H1 (cell line): ENCODE results near the gene VAMP2. TPM values are rescaled to one million over a fixed set of nuclear protein-coding genes. Genes with fewer than 3 reads are reported as not detected.
A peak's percentile ranks its signal among the peaks of the same experiment; 100 is the strongest.

Source experiments
- CTCF ChIA-PET: fragments of 300-600 bp; sonication (Branson Sonifier 250); formaldehyde crosslinking; loops from one replicate; lab custom pipeline; 2021; ENCODE audit not compliant: partially characterized antibody; lab: Charles Lee
- POLR2A ChIA-PET: fragments of 300-600 bp; sonication (Branson Sonifier 250); formaldehyde crosslinking; loops from one replicate; lab custom pipeline; 2021; ENCODE audit warnings: inconsistent platforms; ENCODE audit not compliant: partially characterized antibody; lab: Charles Lee
- DNase-seq, 2 experiments: peaks; one replicate each; pipeline versions ENCODE4 v3.0.0 to v3.0.0-alpha.2; 2010 to 2022; ENCODE audit warnings: low spot score in 2 of 2, low read depth in 1 of 2, mixed read lengths in 1 of 2
- FAIRE-seq: peaks from 2 replicates; lab custom pipeline; 2011; peaks lifted over from hg19 to GRCh38; lab: Jason Lieb, UNC
- H2AFZ ChIP-seq: 2 replicates; pipeline ENCODE4 v1.8.1; 2012; ENCODE audit warnings: low read length, inconsistent platforms
- H2AK5ac ChIP-seq: 2 replicates; pipeline ENCODE4 v1.6.1; 2013; ENCODE audit warnings: low read depth, low read length
- H2BK120ac ChIP-seq: replicated peaks from 2 replicates; pipeline ENCODE3; 2013; ENCODE audit warnings: low read depth, low read length, inconsistent platforms
- H2BK12ac ChIP-seq: 2 replicates; pipeline ENCODE4 v1.6.1; 2013; ENCODE audit warnings: low read depth, low read length
- H2BK15ac ChIP-seq: 2 replicates; pipeline ENCODE4 v1.6.1; 2013; ENCODE audit warnings: low read length
- H2BK20ac ChIP-seq: 2 replicates; pipeline ENCODE4 v1.6.1; 2013; ENCODE audit warnings: low read length
- H2BK5ac ChIP-seq: 2 replicates; pipeline ENCODE4 v1.6.1; 2013; ENCODE audit warnings: low read depth, low read length
- H3K14ac ChIP-seq: 2 replicates; pipeline ENCODE4 v1.6.1; 2013; ENCODE audit warnings: inconsistent platforms; ENCODE audit not compliant: insufficient read length
- H3K18ac ChIP-seq: 2 replicates; pipeline ENCODE4 v1.6.1; 2013; ENCODE audit warnings: low read length; ENCODE audit errors: extremely low read depth
- H3K23ac ChIP-seq: 2 replicates; pipeline ENCODE4 v1.6.1; 2013; ENCODE audit warnings: inconsistent platforms; ENCODE audit not compliant: insufficient read length
- H3K23me2 ChIP-seq: 2 replicates; pipeline ENCODE4 v1.6.1; 2013; ENCODE audit warnings: low read depth, low read length
- H3K27ac ChIP-seq: 2 replicates; pipeline ENCODE4 v1.6.1; 2011; ENCODE audit warnings: low read depth, low read length, inconsistent platforms
- H3K27me3 ChIP-seq, 4 experiments: replicated peaks in 1 of 4; 1 replicate in 1 of 4; 2 replicates in 3 of 4; pipeline versions ENCODE4 v1.6.1 to v1.8.1; 2011 to 2013; ENCODE audit warnings: low read length in 3 of 4, mild to moderate bottlenecking in 3 of 4, inconsistent platforms in 2 of 4, mixed read lengths in 2 of 4, moderate library complexity in 1 of 4; ENCODE audit not compliant: control insufficient read depth in 3 of 4, insufficient read depth in 3 of 4; ENCODE audit errors: extremely low read depth in 1 of 4
- H3K36me3 ChIP-seq, 4 experiments: 2 replicates each; pipeline versions ENCODE4 v1.6.1 to v1.8.1; 2011 to 2013; ENCODE audit warnings: mild to moderate bottlenecking in 4 of 4, low read length in 3 of 4, moderate library complexity in 2 of 4, control low read depth in 1 of 4, inconsistent platforms in 1 of 4; ENCODE audit not compliant: insufficient read depth in 4 of 4, control insufficient read depth in 2 of 4
- H3K4ac ChIP-seq: replicated peaks from 2 replicates; pipeline ENCODE3; 2013; ENCODE audit warnings: low read length, low read depth, mixed read lengths, inconsistent platforms; ENCODE audit not compliant: insufficient read length
- H3K4me1 ChIP-seq, 4 experiments: replicated peaks in 1 of 4; 1 replicate in 1 of 4; 2 replicates in 3 of 4; pipeline versions ENCODE4 v1.6.1 to v1.8.1; 2011 to 2013; ENCODE audit warnings: low read length in 3 of 4, inconsistent platforms in 2 of 4, mixed read lengths in 1 of 4; ENCODE audit not compliant: insufficient read depth in 4 of 4, control insufficient read depth in 3 of 4
- H3K4me2 ChIP-seq, 2 experiments: 2 replicates each; pipeline versions ENCODE4 v1.6.1 to v1.8.1; 2011 to 2013; ENCODE audit warnings: low read depth in 2 of 2, low read length in 2 of 2, control low read depth in 1 of 2, inconsistent platforms in 1 of 2, mild to moderate bottlenecking in 1 of 2; ENCODE audit not compliant: insufficient read depth in 1 of 2
- H3K4me3 ChIP-seq, 4 experiments: fragments of 200-600, 300-600 bp in 1 of 4; sonication (generic), shearing (Covaris generic), sonication (Bioruptor Twin) in 1 of 4; 2 replicates each; pipeline versions ENCODE4 v1.5.1 to v1.8.1; 2011 to 2016; ENCODE audit warnings: low read length in 4 of 4, low read depth in 3 of 4, control low read depth in 2 of 4, inconsistent platforms in 2 of 4, mild to moderate bottlenecking in 2 of 4, mixed read lengths in 1 of 4, moderate library complexity in 1 of 4; ENCODE audit not compliant: insufficient read depth in 2 of 4; ENCODE audit errors: extremely low read depth in 1 of 4
- H3K56ac ChIP-seq: replicated peaks from 2 replicates; pipeline ENCODE3; 2013; ENCODE audit warnings: low read depth, mild to moderate bottlenecking, mixed read lengths, low read length, inconsistent platforms; ENCODE audit not compliant: insufficient read length
- H3K79me1 ChIP-seq: 2 replicates; pipeline ENCODE4 v1.6.1; 2013; ENCODE audit warnings: low read depth, low read length, control low read depth
- H3K79me2 ChIP-seq, 2 experiments: 2 replicates each; pipeline versions ENCODE4 v1.6.1 to v1.8.1; 2012 to 2013; ENCODE audit warnings: low read length in 2 of 2, mild to moderate bottlenecking in 2 of 2, inconsistent platforms in 1 of 2; ENCODE audit not compliant: insufficient read depth in 2 of 2, control insufficient read depth in 1 of 2
- H3K9ac ChIP-seq, 4 experiments: replicated peaks in 1 of 4; 1 replicate in 1 of 4; 2 replicates in 3 of 4; pipeline versions ENCODE4 v1.6.1 to v1.8.1; 2011 to 2013; ENCODE audit warnings: low read depth in 3 of 4, low read length in 3 of 4, control low read depth in 2 of 4, mild to moderate bottlenecking in 2 of 4, moderate library complexity in 2 of 4, inconsistent platforms in 1 of 4; ENCODE audit errors: extremely low read depth in 1 of 4
- H3K9me3 ChIP-seq, 2 experiments: 2 replicates each; pipeline versions ENCODE4 v1.6.1 to v1.8.1; 2012 to 2013; ENCODE audit warnings: mild to moderate bottlenecking in 2 of 2, moderate library complexity in 2 of 2, control low read depth in 1 of 2, inconsistent platforms in 1 of 2, low read depth in 1 of 2, low read length in 1 of 2, mixed read lengths in 1 of 2; ENCODE audit not compliant: insufficient read depth in 2 of 2
- H4K20me1 ChIP-seq, 2 experiments: replicated peaks in 1 of 2; 2 replicates each; pipeline versions ENCODE3 to v1.8.1; 2011 to 2013; ENCODE audit warnings: inconsistent platforms in 2 of 2, low read length in 2 of 2, mild to moderate bottlenecking in 1 of 2; ENCODE audit not compliant: insufficient read depth in 2 of 2, control insufficient read depth in 1 of 2
- H4K5ac ChIP-seq: 2 replicates; pipeline ENCODE4 v1.6.1; 2013; ENCODE audit warnings: low read length, low read depth, mixed read lengths, inconsistent platforms; ENCODE audit not compliant: insufficient read length
- H4K8ac ChIP-seq: 2 replicates; pipeline ENCODE4 v1.8.0; 2013; ENCODE audit warnings: mild to moderate bottlenecking, moderate library complexity, low read length, inconsistent platforms; ENCODE audit not compliant: insufficient read depth; ENCODE audit errors: extremely low read depth
- H4K91ac ChIP-seq: replicated peaks from 2 replicates; pipeline ENCODE3; 2013; ENCODE audit warnings: low read length, mixed read lengths, inconsistent platforms; ENCODE audit not compliant: insufficient read length
- BCL11A ChIP-seq, 2 experiments: IDR thresholded peaks; one replicate each; pipeline ENCODE4 v1.6.1; 2011; ENCODE audit warnings: low read depth in 2 of 2, low read length in 2 of 2, mild to moderate bottlenecking in 2 of 2
- CHD2 ChIP-seq: IDR thresholded peaks from 2 replicates; pipeline ENCODE4 v1.6.1; 2012; ENCODE audit warnings: low read length, improper control_type of control experiment
- EP300 ChIP-seq, 2 experiments: IDR thresholded peaks; 1 replicate in 1 of 2; 2 replicates in 1 of 2; pipeline ENCODE4 v1.6.1; 2011 to 2012; ENCODE audit warnings: low read depth in 2 of 2, low read length in 2 of 2, mild to moderate bottlenecking in 2 of 2, borderline replicate concordance in 1 of 2, inconsistent platforms in 1 of 2, moderate library complexity in 1 of 2
- KDM5A ChIP-seq: fragments of 200-600 bp; IDR thresholded peaks from 2 replicates; pipeline ENCODE4 v1.7.1; 2012; ENCODE audit warnings: mild to moderate bottlenecking, low read length, inconsistent platforms, mixed read lengths
- MAFK ChIP-seq: IDR thresholded peaks from 2 replicates; pipeline ENCODE4 v1.6.1; 2012; ENCODE audit warnings: low read depth, mild to moderate bottlenecking, improper control_type of control experiment, low read length
- SAP30 ChIP-seq: fragments of 300-600 bp; sonication (generic); IDR thresholded peaks from 2 replicates; pipeline ENCODE4 v1.7.1; 2012; ENCODE audit warnings: low read length, moderate library complexity, mild to moderate bottlenecking, inconsistent platforms; ENCODE audit not compliant: insufficient read depth, insufficient replicate concordance
- SIN3A ChIP-seq, 2 experiments: IDR thresholded peaks in 1 of 2; conservative IDR thresholded peaks in 1 of 2; 2 replicates each; pipeline ENCODE4 v1.6.1; 2011 to 2012; ENCODE audit warnings: low read length in 2 of 2, improper control_type of control experiment in 1 of 2, low read depth in 1 of 2, mild to moderate bottlenecking in 1 of 2
- WGBS, 2 experiments: shearing (Covaris generic) in 1 of 2; methylation state at CpG; one replicate each; pipeline versions ENCODE4 v1.1.6 to v1.1.7; 2013 to 2015; ENCODE audit warnings: low lambda C conversion rate in 2 of 2, mixed read lengths in 2 of 2, inconsistent platforms in 1 of 2, low coverage in 1 of 2, missing lambda C conversion rate in 1 of 2; ENCODE audit not compliant: insufficient replicate concordance in 2 of 2, insufficient coverage in 1 of 2, insufficient read length in 1 of 2; ENCODE audit errors: extremely low coverage in 1 of 2, missing lambda C conversion rate in 1 of 2; 5-methylcytosine and 5-hydroxymethylcytosine counted together
- polyA plus RNA-seq, 7 experiments: library from polyadenylated mRNA; depleted of rRNA in 3 of 7; stranded (reverse) in 5 of 7; unstranded in 2 of 7; fragments of >200 nt in 5 of 7; fragments of 200-250 nt in 2 of 7; gene quantifications; 1 replicate in 5 of 7; 2 replicates in 1 of 7; 4 replicates in 1 of 7; pipeline versions ENCODE4 v1.2.1 to v1.2.3, GENCODE V29; 2011 to 2013; ENCODE audit warnings: missing spikeins in 2 of 7, mixed read lengths in 2 of 7
- total RNA-seq: library from RNA; stranded (reverse); fragmentation: NEBNext Ultra II Directional; extraction: Animal tissue kit (Norgen Biotek cat#: 25700); gene quantifications from 2 replicates; pipeline ENCODE4 v1.2.1, GENCODE V29; 2021
- TF ChIP-seq, protein P1 (sequence below): IDR thresholded peaks from 2 replicates; pipeline ENCODE4 v1.6.1; 2012; ENCODE audit warnings: low read length, inconsistent platforms

Gene VAMP2
- total and polyA plus RNA-seq, 2 of the 8 experiments (the other 6 are each of a cell fraction or from before 2014, with no cell fraction given): 19.3 to 20.5 TPM

DNA sequence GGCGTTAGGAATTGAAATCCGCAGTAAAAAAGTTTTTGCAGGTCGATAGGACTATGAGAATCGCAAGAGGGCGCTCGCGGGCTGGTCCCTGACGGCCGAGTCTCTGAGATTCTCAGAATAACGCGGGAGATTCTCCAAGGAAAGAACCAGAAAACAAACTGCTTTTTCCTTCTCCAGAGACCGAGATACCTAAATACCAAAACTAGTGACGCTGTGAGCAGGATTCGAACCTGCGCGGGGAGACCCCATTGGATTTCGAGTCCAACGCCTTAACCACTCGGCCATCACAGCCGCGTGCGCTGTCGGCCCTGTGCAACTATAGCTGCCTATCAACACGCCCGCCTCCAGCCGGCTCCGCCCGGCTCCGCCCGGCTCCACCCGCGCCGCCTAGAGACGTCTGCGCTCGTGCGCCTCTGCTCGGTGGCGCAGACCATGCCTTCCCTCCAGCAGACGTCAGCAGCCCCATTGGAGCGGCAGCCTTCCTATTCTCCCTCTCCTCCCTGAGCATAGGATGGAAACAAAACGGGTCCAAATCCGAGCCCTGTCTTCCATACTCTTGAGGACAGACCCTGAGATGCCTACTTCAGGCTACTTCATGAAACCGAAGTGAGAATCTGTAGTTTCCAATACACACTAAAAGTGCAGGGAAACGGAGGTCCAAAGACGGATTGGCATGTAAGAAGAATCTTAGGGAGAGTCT lies 23.9 kb downstream of the VAMP2 start:
- Histone ChIP-seq H2BK120ac (no peak overlapping the region), H3K4me2 (peak overlapping the region; percentile 85 to 99), H3K4me3 (peak overlapping the region; percentile 86 to 98 (median 92)), H3K36me3 (peaks cover 3 to 16% (median 9%) of the 10 kb centered on the region in 4 experiments), H3K4ac (no peak overlapping the region), H4K5ac (no peak overlapping the region), H2BK20ac (no peak overlapping the region), H3K14ac (no peak overlapping the region), H3K9ac (peak overlapping the region; percentile 64 to 96 (median 86)), H2BK12ac (peak overlapping the region; percentile 27; the same call in 1 of the 2 replicates), H3K18ac (no peak overlapping the region), H4K91ac (no peak overlapping the region), H2AFZ (no peak overlapping the region), H3K4me1 (peaks cover 0 to 7% (median 4%) of the 10 kb centered on the region in 4 experiments; a peak in 4 of 7 replicates), H3K56ac (peak overlapping the region; percentile 5), H3K79me2 (no peaks in the 10 kb centered on the region), H3K9me3 (no peaks in the 10 kb centered on the region), H3K23me2 (peaks cover 9% of the 10 kb centered on the region), H3K27me3 (peaks cover 0 to 7% (median 2%) of the 10 kb centered on the region in 4 experiments; a peak in 4 of 7 replicates), H4K20me1 (peaks cover 0 to 4% of the 10 kb centered on the region in 2 experiments), H2AK5ac (no peak overlapping the region; the same call in 1 of the 2 replicates), H3K27ac (peak overlapping the region; percentile 81), H4K8ac (peak overlapping the region; percentile 88; the same call in 1 of the 2 replicates), H2BK5ac (peak overlapping the region; percentile 76; the same call in 1 of the 2 replicates), H3K79me1 (no peaks in the 10 kb centered on the region), H3K23ac (no peak overlapping the region), H2BK15ac (no peak overlapping the region)
- POLR2A ChIA-PET: interaction anchor here (0.9 to 10.3 kb wide), 11 partner anchors 11 to 148 kb away, joined by 3 to 76 read pairs (median 10); partner anchors contain the start of genes AURKB, BORCS6, HES7 and PER1
- CTCF ChIA-PET: interaction anchor here (0.7 to 14.1 kb wide), 13 partner anchors 10 to 120 kb away, joined by 3 to 133 read pairs (median 6); partner anchors contain the start of genes ALOXE3, CTC1, TMEM107 and VAMP2
- peak; percentile 94 to 100 for DNase-seq
- FAIRE-seq: peak; percentile 88
- WGBS, 2 experiments: 1% methylated on average over 46 of the region's 46 CpGs; no CpG with 5 or more reads in 1 of the 2 experiments
- TF ChIP-seq KDM5A: no peak
- TF ChIP-seq SAP30: no peak
- TF ChIP-seq BCL11A (IDR thresholded peaks at IDR 0.05; ENCODE audit: low read depth in 2 of 2, low read length in 2 of 2): no peak
- peak in 1 of 2 experiments; percentile 77; a peak in 2 of 4 replicates for TF ChIP-seq SIN3A (conservative IDR thresholded peaks at IDR 0.05 in 1 of 2, IDR thresholded peaks at IDR 0.05 in 1 of 2; ENCODE audit: low read depth in 1 of 2, low read length in 2 of 2)
- TF ChIP-seq EP300 (IDR thresholded peaks at IDR 0.05; ENCODE audit: borderline replicate concordance in 1 of 2, low read depth in 2 of 2, low read length in 2 of 2): peak in 1 of 2 experiments; percentile 89; a peak in 1 of 3 replicates
- TF ChIP-seq CHD2: peak; percentile 83
- TF ChIP-seq, protein P1, sequence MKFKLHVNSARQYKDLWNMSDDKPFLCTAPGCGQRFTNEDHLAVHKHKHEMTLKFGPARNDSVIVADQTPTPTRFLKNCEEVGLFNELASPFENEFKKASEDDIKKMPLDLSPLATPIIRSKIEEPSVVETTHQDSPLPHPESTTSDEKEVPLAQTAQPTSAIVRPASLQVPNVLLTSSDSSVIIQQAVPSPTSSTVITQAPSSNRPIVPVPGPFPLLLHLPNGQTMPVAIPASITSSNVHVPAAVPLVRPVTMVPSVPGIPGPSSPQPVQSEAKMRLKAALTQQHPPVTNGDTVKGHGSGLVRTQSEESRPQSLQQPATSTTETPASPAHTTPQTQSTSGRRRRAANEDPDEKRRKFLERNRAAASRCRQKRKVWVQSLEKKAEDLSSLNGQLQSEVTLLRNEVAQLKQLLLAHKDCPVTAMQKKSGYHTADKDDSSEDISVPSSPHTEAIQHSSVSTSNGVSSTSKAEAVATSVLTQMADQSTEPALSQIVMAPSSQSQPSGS: peak; percentile 91
- no peak for TF ChIP-seq MAFK
